Measurements from ENCODE around the gene PIP4K2B.
"Not testable (repeated sequence)": the region's sequence is repeated elsewhere in the genome, so short reads cannot be mapped to it uniquely, and the experiment has no call there.

Gene PIP4K2B

DNA sequence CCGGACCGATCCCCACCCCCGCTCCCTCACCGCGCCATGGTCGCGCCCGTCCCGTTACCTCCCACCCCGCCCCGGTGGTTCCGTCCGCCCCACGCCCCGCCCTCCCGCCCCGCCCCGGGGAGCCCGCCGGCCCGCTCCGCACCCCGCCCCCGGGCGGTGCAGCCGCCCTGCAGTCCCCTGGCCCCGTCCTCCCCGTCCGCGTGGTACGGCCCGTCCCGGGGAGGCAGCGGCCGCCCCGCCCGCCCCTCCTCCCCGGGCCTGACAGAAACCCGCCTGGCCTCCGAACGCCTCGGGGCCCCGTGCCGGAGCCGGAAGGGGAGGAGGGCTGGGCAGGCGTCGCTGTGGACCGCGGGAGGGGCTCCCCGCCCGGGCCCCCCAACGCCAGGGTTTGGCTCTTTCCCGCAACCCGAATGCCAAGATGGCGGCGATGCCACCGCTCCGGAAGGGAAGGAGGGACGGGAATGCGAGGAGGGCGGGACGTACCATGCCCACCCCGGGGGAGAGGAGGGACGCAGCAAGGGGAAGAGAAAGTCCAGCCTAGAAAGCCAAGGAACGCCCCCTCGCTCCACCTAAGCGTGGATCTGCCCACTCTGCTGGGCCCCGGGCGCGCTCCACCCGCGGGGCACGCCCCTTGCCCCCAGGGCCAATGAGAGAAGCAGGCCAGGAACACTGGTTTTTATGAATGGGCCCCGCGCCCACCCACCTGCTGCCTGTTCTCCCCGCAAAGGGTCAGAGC is at the start of gene PIP4K2B:
Gene PIP4K2B, minus strand, starts transcription at position 56 of the 736 bp plus-strand sequence. CDS start 132 bp downstream, outside the sequence.
- peak; percentile 87 for DNase-seq (ENCODE audit: low read depth)

DNA sequence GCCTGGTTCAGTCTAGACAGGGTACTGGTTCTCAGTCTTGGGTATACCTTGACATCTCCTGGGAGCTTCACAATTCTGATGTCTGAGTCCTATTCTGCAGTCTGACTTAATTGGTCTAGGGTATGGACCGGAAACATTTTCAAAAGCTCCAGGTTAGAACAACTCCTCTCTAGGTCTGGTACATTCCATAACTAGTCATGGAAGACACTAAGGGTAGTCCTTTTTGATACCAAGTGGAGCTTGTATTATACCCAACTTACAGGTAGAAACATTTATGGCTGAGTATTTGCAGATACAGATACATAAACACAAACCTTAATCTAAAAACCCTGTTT is 49.2 kb upstream of the PIP4K2B start:
- no peak for DNase-seq (ENCODE audit: low read depth)

DNA sequence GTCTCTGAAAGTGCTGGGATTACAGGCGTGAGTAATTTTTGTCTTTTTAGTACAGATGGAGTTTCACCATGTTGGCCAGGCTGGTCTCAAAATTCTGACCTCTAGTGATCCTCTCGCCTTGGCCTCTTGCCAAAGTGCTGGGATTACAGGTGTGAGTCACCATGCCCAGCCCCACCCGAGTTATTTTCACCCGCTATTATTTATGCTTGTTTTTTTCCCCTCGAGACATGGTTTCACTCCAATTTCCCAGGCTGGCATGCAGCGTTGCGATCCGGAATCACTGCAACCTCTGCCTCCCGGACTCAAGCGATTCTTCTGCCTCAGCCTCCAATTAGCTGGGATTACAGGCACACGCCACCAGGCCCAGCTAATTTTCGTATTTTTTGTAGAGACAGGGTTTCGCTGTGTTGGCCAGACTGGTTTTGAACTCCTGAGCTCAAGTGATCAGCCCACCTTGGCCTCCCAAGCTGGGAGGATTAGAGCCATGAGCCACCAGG is 45.0 kb upstream of the PIP4K2B start:
- no peak for DNase-seq (ENCODE audit: low read depth)

DNA sequence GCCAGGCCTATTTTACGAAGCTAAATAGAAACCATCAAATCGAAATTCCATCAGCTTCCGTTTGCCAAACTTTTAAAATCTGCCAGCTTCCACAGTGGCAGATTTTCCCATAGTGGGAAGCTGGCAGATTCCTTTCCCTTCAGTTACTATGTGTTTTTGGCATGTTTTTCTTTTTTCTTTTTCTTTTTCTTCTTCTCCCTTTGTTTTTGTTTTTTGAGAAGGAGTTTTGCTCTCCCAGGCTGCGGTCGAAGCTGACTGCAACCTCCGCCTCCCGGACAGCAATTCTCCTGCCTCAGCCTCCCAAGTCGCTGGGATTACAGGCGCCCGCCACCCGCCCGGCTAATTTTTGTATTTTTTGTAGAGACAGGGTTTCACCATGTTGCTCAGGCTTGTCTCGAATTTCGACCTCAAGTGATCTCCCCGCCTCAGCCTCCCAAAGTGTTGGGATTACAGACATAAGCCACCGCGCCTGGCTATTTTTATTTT is 26.4 kb upstream of the PIP4K2B start:
- no peak for DNase-seq (ENCODE audit: low read depth)

DNA sequence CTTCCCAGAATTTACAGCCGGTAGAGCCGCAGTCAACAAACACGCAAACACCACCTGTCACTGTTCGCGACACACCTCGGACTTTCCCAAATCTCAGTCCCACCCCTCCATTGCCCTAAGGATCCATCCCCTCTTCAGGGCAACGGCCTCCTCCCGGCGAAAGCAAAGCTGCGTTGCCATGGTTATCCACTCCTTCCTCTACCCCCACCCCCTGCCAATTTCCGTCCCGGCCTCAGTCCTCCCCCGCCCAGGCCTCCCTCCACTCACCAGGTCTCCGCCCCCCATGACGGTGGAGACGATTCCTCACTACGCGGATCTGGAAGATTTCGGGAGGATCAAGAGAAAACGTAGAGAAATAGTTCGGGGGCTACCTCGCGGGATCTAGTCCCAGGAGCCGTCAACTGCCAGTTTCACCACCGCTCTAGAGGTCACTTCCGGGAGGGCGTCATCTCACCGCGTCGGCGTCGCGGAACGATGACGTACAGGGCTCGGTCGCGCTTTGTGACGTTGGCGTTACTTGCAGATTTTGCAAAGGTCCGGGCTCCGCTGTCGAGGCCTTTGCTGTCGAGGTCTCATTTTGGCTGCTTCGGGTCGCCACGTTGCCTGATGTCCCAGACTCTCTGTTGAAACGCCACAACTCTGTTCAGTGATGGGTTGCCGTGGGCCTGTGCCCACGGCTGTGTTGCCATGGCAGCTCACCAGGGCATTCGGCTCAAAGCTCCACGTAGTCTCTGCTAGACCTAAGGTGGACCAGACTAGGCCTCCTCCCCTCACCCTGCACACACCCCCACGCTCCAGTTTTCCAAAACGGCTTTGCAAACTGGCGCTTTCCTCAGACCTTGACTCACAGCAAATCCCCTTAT is 25.8 kb upstream of the PIP4K2B start, which contains the start of gene CWC25:
Gene CWC25, minus strand, starts transcription at position 423 of the 863 bp plus-strand sequence. Its CDS starts 138 bp downstream, at position 285.
- DNase-seq (ENCODE audit: low read depth): peak; percentile 95

DNA sequence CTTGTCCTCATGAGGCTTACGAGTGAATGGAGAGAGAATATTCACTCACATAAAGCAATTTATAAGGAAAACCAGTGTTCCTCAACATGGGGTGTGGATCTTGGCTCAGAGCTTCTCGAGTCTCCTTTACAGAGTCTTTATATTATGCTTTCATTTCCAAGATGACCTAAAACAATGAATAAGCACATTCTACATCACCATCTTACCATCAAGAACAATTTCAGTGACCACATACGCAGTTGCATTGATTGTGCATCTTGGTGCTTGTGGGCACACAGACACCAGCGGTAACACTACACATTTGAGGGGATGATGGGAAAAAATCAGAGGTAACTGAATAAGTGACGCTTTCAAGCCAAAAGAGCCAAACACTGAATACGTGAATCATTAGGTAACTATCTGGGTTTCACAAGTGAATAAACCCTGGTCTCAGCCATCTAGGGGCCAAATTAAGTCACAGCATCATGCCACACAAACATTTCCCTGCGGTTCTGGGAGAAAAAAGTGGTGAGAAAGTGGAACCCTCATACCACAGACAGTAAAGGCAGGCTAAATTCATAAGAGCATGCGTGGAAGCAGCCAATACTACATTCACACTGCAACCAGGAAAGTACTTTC is 16.3 kb upstream of the PIP4K2B start:
- no peak for DNase-seq (ENCODE audit: low read depth)

DNA sequence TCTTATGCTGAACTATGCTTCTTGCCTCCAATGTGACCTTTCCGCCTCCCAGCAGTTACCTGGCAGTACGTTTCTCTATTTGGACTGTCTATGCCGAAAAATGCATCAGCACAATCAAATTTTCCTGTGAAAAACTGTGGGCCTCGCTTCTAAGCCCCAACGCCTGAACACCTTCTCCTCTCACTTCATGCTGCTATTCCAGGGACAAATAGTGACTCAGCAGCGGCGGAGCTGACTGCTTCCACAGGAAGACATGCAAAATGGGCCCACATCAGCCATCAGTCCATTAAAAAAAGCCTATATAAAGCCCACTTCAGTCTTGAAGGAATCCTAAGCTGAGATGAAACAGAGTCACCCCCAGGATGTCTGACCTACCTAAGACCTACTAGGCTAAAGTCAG is 10.5 kb upstream of the PIP4K2B start:
- DNase-seq (ENCODE audit: low read depth): no peak

DNA sequence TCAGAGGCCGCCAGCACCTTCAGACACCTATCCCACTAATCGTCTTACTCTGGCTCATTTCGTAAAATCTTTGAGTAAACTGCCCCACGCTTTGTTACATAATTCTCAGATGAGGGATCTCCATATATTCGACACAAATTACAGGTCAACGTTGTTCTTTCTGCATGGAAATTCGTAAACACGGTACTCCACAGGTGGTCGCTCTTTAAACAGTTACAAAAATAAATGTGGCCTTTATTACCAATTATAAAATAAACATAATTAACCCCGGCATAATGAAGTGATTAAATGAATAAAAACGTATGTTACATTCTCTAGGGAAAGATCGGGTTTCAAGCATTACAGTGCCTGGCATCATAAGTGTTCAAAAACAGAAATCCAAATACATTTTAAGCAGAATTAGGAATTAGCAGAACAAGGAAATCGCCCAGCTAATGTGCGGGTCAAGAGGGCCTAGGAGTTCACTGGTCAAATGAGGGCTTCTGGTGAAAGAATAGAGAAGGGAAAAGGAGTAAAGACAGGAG is 943 bp upstream of the PIP4K2B start:
- no peak for DNase-seq (ENCODE audit: low read depth)

DNA sequence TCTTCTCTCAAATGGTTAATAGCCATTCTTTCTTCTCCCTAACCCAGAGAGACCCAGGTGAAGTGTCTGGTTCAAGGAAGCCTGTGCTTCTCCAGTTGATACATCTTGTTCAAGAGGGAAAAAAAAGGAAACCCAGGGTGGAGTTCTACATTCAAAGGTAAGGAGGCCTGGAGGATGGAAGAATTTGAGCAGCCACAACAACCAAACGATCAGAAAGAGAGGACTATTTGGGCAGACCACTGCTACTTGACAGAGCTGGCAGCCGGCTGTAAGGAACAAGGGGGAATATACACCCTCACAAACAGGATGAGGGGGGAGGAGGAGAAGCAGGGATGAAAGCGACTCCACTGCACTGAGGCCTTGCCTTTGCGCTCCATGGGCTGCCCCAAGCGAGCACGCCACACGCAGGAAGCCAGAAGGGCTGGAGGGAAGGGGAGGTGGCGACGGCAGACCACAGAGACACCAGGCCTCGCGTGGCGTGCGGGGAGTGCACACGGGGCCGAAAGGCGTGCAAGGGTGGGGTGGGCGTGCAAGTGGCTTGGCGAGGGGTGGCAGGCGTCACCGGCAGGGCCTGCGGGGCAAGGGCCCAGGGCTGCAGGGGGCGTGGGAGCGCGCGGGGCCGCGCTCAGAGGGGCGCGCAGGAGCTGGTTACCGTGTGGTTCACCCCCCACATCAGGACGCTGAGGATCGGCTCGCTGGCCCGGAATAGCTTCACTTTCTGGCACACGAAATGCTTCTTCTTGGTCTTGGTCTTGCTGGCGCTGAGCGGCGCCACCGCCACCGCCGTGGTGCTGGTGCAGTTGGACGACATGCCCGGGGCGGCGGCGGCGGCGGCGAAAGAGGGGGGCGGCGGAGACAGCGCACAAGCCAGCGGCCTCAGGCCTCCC is 499 bp downstream of the PIP4K2B start:
- no peak for DNase-seq (ENCODE audit: low read depth)

GRCh38 chr17:38797828-38798227 is 1.5 kb downstream of the PIP4K2B start:
- no peak for DNase-seq (ENCODE audit: low read depth)

DNA sequence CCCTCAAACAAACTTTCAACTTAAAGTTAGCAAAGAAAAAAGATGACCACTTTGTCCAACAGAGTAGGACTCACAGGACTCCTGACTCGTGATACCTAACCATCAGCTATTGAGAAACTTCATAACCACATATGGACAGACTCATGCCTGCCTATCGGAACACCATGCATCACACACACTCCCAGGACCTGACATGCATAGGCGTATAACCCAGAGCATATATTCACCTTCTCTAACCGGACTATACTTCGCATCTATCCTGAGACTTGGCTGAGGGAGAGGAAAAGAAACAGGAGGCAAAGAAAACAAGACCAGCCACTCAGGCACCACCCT is 2.2 kb downstream of the PIP4K2B start:
- no peak for DNase-seq (ENCODE audit: low read depth)

DNA sequence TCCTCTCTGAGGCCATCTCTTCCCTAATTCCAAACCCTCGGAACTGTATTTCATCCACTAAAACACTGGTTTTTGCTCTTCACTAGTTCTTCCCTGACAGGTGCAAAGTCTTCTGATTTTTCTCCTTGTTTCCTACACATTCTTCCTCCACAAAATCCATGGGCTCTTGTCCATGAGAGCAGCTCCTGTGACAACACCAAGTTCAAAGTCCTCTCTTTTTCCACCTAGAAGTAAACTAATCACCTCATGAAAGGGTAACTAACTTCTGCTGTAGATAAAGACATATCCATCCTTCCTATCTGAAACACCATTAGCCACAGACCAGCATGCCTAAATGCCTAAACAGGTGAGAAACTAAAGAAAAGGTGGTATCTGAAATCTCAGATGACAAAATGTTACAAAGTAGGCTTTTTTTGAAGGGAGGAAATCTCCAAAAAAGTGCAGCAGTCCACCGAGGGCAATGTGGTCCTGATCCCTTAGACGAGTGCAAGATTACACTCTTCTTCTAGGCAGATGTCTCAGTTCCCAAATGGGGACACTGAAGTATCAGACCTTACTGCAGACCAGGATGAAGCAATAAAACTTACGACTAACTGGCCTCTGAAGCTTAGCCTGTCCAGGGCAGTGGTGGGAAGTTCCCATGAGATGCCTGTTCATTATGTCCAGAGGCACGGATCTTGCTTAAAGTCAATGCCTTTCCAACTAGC is 2.8 kb downstream of the PIP4K2B start:
- DNase-seq (ENCODE audit: low read depth): no peak

DNA sequence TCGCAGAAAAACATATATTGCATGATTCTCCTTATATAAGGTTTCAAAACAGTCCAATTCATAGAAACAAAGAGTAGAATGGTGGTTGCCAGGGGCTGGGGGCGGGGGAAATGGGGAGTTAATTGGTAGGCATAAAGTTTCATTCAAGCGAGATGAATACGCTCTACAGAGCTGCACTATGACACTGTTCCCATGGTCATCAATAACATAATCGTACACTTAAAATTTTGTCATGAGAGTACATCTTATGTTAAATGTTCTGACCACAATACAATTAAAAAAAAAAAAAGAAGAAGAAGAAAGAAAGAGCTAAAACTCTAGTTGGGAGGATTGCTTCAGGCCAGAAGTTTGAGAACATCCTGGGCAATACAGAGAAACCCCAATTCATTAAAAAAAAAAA is 5.1 kb downstream of the PIP4K2B start:
- no peak for DNase-seq (ENCODE audit: low read depth)

DNA sequence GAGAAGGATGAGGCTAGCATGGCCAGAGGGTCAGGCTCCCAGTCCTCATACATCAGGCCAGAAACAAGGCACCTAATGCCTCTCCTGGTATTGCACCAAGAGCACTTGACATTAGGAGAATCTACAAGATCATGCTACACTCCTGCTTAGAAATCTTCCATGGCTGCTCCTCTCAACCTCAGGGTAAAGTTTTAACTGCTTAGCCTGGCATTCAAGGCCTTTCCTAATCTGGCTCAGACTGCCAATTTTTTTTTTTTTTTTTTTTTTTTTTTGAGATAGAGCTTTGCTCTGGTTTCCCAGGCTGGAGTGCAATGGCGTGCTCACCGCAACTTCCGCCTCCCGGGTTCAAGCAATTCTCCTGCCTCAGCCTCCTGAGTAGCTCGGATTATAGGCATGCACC is 8.2 kb downstream of the PIP4K2B start:
- DNase-seq (ENCODE audit: low read depth): no peak

DNA sequence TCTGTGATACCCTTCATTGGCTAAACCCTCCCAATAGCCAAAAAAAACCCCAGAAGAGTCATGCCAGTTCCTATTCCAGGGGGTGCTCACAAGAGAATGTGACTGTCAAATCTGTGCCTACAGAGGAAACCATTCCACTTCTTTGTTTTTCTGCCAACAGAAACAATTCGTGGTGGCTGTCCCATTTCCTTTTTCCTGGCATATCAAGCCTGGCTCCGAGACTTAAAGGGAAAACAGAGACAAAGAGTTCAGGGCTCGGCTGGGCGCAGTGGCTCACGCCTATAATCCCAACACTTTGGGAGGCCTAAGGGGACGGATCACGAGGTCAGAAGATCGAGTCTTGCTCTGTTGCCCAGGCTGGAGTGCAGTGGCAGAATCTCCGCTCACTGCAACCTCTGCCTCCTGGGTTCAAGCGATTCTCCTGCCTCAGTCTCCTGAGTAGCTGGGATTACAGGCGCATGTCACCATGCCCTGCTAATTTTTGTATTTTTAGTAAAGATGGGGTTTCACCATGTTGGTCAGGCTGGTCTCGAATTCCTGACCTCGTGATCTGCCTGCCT is 9.1 kb downstream of the PIP4K2B start:
- DNase-seq (ENCODE audit: low read depth): not testable (repeated sequence)

GRCh38 chr17:38789185-38789584 is 10.2 kb downstream of the PIP4K2B start:
- no peak for DNase-seq (ENCODE audit: low read depth)

DNA sequence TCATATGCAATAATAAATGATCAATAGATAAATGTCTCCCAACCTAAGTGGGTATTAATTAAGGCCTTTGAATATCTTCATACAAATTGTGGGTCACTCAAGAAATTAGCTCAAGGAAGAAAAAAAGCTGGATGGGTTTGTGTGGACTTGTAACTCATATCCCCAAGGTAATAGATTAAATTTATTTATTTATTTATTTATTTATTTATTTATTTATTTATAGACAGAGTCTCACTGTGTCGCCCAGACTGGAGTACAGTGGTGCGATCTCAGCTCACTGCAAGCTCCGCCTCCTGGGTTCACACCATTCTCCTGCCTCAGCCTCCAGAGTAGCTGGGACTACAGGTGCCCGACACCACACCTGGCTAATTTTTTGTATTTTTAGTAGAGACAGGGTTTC is 11.4 kb downstream of the PIP4K2B start:
- not testable (repeated sequence) for DNase-seq (ENCODE audit: low read depth)

DNA sequence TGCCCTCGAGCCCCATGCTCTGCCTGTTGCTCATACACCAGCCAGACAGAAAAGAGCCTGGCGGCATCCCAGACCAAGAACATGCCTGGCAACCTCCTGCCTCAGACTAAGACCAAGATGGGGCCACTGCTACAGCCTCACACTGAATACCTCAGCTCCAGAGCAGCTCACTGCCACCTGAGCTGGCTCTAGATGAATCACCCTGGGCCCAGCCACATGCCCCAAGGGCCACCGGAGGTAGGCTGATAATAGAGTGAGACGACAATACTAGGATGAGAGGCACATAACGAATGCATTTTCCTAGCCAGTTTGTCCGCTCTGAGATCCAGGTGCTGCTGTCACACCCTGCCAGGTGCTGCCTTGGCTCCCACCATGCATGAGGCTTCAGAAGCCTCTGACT is 13.0 kb downstream of the PIP4K2B start:
- no peak for DNase-seq (ENCODE audit: low read depth)

GRCh38 chr17:38783227-38783626 is 16.1 kb downstream of the PIP4K2B start:
- no peak for DNase-seq (ENCODE audit: low read depth)

DNA sequence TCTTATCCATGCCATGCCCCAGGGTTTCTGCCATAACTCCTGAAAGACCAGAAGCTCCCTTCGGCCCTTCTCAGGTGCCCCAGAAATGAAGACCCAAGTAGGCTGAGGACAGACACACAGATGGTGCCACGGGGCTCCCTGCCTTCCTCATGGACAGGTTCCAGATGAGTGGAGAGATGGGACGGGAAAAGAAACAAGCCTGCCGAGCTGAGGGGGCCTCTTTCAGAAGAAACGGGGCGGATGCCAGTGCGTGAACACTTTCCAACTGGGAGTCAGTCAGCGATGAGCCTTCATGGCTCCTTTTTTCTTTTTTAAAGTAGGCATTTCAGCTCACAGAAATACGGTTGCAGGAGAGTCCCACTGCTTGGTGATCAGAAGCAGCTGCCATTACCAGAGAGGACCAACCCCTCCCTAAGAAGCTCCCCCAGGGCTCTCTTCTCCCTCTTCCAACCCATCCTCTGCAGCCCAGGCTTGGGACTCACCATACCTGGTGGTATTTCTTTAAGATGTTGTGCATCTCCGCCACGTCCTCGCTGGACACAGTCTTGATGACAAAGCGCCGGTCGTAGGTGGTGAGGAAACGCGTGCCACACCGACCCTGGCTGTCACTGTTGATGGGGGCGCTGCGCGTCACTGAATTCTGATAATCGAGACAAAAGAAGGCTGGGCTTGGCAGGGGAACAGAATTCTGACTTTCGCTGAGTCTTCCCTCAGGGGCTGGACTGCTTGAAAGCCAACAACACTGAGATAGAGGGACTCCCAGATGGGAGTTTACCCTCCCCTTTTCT is 19.2 kb downstream of the PIP4K2B start:
- no peak for DNase-seq (ENCODE audit: low read depth)

All from HS-5 (cell line).